GM19025 (cell line): ENCODE measurements around the gene ACOX3.

Experiments
- ATAC-seq: cut with Tn5 transposase; IDR thresholded peaks from one replicate; pipeline ENCODE4 v1.9.1; 2021; ENCODE audit warnings: mild to moderate bottlenecking, low read depth, moderate library complexity; ENCODE audit not compliant: unreplicated experiment

Gene ACOX3

DNA sequence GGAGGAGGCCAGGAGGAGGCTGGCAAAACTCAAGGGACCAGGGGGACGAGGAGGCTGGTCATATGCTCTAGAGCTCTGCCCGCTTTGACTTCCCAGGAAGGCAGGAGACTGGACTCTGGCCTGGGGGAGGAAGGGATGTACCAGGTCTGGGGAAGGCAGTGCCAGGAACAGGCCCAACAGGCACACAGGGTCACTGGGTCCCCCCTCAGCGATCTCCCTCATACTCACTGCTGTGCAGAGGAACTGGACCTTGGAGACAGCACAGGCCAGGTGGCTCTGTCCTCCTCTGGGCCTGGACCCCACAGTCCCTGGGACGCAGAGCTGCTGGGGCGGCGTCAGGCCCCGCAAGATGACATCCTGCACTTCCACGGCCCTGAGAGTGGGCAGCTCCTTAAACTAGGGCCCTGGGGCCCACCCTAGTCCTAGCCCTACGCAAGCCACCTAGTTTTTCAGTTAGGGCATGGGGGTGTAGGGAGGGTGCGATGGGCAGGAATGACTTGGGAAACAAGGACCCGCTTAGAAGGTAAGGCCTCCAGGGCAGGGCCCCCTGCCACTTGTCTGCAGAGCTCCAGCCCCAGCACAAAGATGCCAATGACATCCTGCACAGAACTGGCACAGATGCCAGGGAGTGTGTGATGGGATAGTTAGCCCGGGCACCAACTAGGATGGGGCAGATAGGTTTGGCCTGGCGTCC, 111.5 kb downstream of the ACOX3 start:
- ATAC-seq: no peak

- no peak for ATAC-seq
These were observed 112.1 kb downstream of the ACOX3 start for GRCh38 chr4:8328456-8328855.

GRCh38 chr4:8326206-8326605, 114.3 kb downstream of the ACOX3 start:
- no peak for ATAC-seq

- no peak for ATAC-seq
These were observed 115.1 kb downstream of the ACOX3 start for GRCh38 chr4:8325291-8325973.

- no peak for ATAC-seq
These were observed 115.8 kb downstream of the ACOX3 start for GRCh38 chr4:8324640-8325239.

- ATAC-seq: no peak
These were observed 116.5 kb downstream of the ACOX3 start for GRCh38 chr4:8323947-8324555.

- no peak for ATAC-seq
These were observed 117.5 kb downstream of the ACOX3 start for GRCh38 chr4:8322794-8323704.

- no peak for ATAC-seq
These were observed 118.8 kb downstream of the ACOX3 start for GRCh38 chr4:8321771-8322170.

GRCh38 chr4:8321220-8321619, 119.3 kb downstream of the ACOX3 start:
- ATAC-seq: no peak

GRCh38 chr4:8320386-8320750, 120.2 kb downstream of the ACOX3 start:
- ATAC-seq: no peak

DNA sequence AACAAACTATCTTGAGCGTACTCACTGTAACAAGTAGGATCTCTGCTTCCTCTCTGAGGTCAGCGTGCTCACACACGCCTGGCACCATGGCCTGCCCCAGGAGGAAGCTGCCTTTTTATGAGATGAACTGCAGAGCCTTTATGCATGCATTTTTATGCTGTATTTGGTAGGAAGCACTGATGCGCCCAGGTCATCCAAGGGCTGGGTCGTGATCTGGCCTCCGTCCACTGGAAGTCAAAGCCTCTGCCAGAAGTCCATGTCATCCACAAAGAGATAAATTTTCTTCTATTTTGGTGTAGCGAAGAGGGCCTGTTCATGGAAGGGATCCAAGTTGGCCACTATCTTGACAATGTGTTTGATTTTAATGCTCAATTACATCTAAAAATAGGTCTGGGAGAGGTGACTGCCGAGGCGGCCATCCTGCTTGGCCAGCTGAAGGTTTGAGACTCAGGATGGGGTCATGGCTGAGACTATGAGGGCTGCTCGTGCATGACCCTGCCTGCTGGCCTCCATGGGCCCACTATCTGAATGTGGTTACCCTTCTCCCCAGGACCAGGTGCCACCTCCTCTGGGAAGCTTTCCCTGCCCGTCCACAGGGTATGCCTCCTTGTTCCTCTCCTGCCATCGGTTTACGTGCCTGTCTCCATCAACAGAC, 120.7 kb downstream of the ACOX3 start:
- no peak for ATAC-seq

DNA sequence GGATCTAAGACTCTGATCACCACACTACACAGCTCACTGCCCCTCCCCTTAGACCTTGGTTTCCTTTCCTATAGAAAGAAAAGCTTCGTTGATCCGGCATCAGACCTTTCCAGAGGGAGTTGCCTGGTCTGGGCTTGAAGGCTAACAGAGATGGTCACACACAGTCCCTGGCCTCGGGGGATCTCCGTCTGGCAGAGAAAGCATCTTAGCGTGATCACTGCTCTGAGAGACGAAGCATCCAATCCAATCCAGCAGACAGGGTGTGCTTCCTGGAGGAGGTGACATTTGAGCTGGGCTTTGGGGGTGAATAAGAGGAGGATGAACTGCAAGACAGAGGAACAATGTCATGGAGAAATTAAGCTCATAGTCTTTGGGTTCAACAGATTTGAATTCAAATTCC, 121.5 kb downstream of the ACOX3 start:
- no peak for ATAC-seq

- no peak for ATAC-seq
These were observed 122.0 kb downstream of the ACOX3 start for GRCh38 chr4:8318509-8318908.

DNA sequence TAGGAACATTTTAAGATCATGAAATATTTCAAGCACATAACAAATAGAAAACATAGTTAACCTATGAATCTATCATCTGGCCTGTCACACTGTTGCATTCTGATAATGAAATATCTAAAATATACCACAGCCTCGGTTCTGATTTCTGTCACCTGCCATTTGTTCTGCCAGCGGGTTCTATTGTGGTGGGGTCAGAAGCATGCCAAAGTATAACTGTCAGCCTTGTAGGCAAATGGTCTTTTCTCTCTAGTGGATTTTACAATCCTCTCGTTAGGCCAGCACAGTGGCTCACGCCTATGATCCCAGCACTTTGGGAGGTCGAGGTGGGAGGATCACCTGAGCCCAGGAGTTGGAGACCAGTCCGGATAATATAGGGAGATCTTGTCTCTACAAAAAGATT, 123.0 kb downstream of the ACOX3 start:
- no peak for ATAC-seq

DNA sequence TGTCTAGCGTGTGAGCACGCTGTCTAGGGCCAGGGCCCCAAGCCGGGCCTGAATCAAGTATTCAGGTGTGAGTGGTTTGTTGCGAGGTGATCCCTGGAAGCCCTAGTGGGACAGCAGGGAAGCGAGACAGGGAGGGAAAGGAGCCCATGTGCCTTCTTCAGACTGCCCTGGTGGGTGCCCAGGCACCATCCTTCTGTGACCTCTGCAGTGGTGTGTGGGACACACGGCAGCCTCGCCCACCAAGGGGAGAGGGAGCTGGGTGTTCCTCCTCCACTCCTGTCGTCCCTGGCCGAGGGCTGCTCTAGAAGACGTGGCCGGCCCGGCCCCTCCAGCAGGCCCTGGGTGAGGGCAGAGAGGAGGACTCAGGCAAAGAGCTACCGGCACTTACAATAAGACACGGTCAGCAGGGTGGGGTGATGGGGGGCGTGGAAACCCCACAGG, 123.6 kb downstream of the ACOX3 start:
- ATAC-seq: no peak
